NCI-H1417 (cell line): ENCODE data around the gene NKAIN2.
A peak's percentile ranks its signal among the peaks of the same experiment; 100 is the strongest.
"Not testable (repeated sequence)": the region's sequence is repeated elsewhere in the genome, so short reads cannot be mapped to it uniquely, and the experiment has no call there.

Source experiments
- DNase-seq, 3 experiments: peaks; one replicate each; lab custom pipeline; 2025; lab: John Stamatoyannopoulos, UW

The NKAIN2 gene

DNA sequence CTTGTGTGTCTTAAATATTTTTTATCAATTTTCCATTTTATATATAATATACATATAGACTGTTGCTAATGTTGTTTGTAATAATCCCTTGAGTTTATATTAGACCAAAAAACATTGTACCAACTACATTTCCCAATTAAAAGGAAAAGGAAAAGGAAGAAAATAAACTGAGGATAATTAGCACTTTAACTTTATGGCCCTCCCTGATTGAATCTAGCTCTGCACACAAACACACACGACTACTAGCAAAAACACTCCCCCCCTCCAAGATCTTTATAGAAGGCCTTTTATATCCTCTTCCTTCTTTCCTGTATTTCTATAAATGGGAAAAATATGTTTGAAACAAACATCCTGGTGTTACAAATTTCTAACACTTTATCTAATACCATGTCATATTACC is 276.8 kb downstream of the NKAIN2 start:
- peak in 1 of 3 experiments; percentile 22 for DNase-seq

DNA sequence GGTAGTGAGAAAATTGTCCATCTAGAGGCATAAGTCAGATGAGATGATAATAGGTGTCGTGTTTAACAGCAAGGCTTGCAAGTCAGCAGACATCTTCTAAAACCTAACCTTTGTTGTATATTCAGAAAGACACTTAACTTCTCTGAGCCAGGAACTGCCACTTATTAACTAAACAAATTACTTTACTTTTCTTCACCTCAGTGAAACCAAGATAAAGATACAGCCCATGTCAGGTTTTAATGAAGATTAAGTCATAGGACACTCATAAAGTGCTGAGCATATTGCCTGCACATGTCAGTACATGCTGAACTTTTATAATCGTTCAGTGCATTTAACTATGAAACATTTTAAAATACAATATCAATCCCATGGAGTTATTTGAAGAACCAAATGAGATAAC is 286.8 kb downstream of the NKAIN2 start:
- peak in 1 of 3 experiments; percentile 16 for DNase-seq

DNA sequence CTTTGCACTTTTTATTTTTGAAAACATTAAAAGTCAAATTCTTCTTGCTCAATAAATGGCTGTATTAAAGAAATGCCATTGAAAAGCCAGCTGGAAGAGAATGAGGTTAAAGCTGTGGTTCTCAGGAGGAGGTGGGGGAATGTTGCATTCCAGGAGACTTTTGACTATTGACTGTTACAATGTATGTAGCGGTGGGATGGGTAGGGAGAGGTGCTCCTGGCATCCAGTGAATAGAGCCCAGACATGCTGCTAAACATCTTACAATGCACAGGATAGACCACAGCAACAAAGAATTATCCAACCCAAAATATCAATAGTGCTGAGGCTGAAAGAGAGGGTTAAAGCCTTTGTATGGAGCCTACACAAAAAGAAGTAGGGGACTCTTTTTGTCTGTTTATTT is 295.9 kb downstream of the NKAIN2 start:
- no peak for DNase-seq

GRCh38 chr6:124110514-124110913 is 306.8 kb downstream of the NKAIN2 start:
- no peak for DNase-seq

DNA sequence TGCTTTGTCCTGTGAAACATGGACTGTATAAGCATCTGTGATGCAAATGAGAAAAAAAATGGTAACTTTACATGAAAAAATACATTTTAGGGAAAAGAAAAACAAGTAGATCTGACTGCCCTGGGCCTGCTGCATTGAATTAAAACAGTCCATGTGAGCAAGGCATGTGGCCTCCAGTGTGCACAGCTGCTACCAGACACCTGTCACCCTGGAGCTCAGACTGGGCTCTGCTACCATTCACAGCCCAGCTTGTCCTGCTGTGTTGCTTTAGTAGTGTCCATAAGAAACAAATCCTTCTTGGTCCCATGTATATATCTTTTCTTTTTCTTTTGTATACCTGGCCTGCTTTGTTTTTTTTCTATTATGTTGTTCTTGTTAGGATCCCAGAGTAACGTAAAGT is 315.9 kb downstream of the NKAIN2 start:
- DNase-seq: peak; percentile 60 to 84 (median 63)

GRCh38 chr6:124123617-124124209 is 320.0 kb downstream of the NKAIN2 start:
- DNase-seq: no peak

DNA sequence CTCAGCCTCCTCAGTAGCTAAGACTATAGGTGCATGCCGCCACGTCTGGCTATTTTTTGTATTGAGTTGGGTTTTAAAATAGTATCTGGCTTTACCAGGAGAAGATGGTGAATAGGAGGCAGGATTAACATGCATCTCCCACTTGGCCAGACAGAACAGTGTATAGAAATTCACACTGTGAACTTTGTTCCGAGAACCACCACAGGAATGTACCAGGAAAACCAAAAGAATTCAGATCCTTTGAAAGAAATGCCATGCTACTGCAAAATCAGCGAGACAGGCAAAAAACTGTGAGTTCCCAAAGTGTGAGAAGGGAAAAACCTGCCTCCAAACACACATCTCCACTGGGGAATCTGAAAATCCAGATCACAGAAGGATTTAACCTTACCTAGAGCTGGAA is 327.6 kb downstream of the NKAIN2 start:
- DNase-seq: no peak

- DNase-seq: no peak
Observed at GRCh38 chr6:124131779-124132178, 328.1 kb downstream of the NKAIN2 start.

- DNase-seq: no peak
Observed at GRCh38 chr6:124132256-124132655, 328.6 kb downstream of the NKAIN2 start.

DNA sequence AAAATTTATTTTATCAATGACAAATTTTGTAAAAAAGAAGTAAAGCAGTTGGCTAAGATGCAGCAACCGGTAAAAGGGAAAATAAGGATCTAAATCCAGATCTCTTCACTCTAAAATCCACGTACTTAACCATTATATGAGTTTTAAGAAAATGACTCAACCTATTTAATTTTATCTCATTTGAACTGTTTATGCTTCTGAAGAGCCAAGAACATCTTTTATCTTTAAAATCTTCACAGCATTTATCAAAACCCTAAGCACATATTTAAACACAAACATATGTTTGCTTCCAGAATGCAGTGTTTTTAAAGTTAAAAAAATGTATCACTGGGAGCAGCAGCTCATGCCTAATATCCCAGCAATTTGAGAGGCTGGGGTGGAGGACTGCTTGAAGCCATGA is 339.2 kb downstream of the NKAIN2 start:
- DNase-seq: no peak

DNA sequence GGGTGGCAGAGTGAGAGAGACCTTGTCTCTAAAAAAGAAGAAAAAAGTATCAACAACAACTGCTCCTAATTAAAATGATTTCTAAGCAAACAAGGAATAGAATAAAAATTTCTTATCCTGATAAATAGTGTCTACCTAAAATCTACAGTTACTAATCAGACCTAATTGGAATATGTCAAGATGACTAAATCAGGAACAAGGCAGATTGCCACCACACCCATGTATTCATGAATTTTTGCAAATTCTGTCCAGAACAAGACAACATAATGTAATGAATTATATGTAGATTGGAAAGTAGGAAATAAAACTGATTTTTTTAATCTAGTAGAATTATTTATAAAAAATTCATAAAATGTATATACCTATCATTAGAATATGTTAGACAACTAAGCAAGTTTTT is 339.8 kb downstream of the NKAIN2 start:
- DNase-seq: no peak

DNA sequence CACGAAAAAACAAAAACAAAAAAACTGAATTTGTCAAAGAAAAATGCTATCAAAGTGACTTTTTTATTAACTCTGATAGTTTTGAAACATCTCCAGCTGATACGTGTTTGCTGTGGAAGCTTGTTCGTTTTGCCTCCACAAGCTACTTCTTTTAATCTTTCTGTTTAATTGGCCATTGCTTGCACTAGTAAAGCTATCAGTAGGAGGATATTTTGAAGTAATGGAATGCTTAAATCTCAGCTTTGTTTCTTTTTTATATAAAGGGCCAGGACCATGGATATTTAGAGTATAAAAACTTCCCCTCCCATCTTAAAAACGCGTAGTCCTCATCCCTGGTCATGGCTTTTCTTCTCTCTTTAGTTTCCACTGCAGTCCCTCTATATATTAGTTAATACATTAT is 344.0 kb downstream of the NKAIN2 start:
- no peak for DNase-seq

GRCh38 chr6:124148236-124148957 is 344.7 kb downstream of the NKAIN2 start:
- no peak for DNase-seq

GRCh38 chr6:124149646-124150045 is 346.0 kb downstream of the NKAIN2 start:
- DNase-seq: no peak

- peak in 1 of 3 experiments; percentile 14 for DNase-seq
Observed at GRCh38 chr6:124158024-124158423, 354.4 kb downstream of the NKAIN2 start.

GRCh38 chr6:124163676-124164075 is 360.0 kb downstream of the NKAIN2 start:
- no peak for DNase-seq

GRCh38 chr6:124164343-124164742 is 360.7 kb downstream of the NKAIN2 start:
- no peak for DNase-seq

- not testable (repeated sequence) for DNase-seq
Observed at GRCh38 chr6:124167249-124167648, 363.6 kb downstream of the NKAIN2 start.

DNA sequence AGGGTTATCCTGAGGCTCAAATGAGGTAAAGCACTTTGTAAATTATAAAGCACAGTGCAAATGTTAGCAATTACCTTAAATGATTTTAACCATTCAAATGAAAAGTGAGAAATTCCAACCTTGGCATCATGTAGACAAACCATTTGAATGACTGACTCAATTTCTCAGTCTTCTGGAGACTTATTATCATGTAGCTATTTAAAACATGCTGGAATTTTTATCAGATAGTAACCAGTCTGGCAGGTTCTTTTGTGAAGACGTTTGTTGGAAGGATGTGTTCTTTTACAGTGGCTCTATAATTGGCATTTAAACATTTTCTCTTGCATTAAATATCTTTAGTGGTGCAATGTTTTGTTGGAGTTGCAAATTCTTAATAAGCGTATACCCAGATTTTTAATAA is 386.6 kb downstream of the NKAIN2 start:
- DNase-seq: peak in 1 of 3 experiments; percentile 53

GRCh38 chr6:124193132-124193531 is 389.5 kb downstream of the NKAIN2 start:
- DNase-seq: no peak

DNA sequence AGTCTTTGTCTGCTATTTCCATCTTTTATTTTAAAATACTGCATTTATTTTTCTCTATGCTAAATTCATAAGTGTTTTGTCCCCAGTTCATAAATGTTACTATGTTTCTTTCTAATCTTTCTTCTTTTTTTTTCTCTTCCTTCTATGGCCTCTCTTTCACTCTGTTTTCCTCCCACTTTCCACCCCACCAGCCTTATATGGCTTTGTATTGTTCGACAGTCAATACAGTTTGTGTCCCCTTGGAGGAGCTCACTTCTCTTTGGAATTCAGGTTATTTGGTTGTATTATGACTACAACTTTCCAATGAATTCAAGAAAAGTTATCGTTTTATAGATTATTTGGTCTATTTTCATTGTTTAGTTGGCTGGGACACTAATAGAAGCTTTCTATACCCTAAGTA is 393.5 kb downstream of the NKAIN2 start:
- DNase-seq: peak in 1 of 3 experiments; percentile 7

DNA sequence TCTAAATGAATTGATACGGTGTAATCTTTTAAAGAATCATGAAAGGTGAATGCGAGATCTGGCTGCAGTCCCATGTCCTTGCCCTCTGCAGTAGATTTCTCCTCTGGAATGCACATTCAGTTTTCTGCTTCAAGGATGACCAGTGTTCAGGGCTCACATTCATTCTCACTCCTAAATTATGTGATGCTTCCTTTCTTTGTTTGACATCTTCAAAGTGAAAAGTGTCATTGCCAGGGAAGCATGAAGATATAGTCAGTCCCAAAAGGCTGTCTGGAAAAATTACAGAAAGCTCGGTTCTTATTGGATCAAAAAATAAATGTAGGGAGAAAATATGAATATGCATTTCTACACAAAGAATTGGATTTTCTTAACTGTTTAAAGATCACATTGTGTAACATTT is 395.6 kb downstream of the NKAIN2 start:
- no peak for DNase-seq

GRCh38 chr6:124200661-124201060 is 397.0 kb downstream of the NKAIN2 start:
- DNase-seq: peak in 2 of 3 experiments; percentile 37 to 80
